Activated CD8-positive, alpha-beta memory T cell treated with anti-CD3 and anti-CD28 coated beads, Interleukin-2, amount 10 ng/mL, durations not matched to agents 7 days and 5 days (primary cell): Measurements from ENCODE around the gene CIDEA. TPM values are rescaled to one million over a fixed set of nuclear protein-coding genes. Genes with fewer than 3 reads are reported as not detected.

Experiments
- ATAC-seq: fragments of 150-1000 bp; cut with Tn5 transposase; one replicate; pipeline ENCODE4 v1.10.0; 2021; ENCODE audit warnings: moderate library complexity
- CTCF ChIA-PET: fragments of 350-600 bp; sonication (Branson Sonifier 250); formaldehyde crosslinking; loops from one replicate; lab custom pipeline; 2021; ENCODE audit warnings: antibody characterized with exemption; lab: Charles Lee
- DNase-seq: peaks from one replicate; pipeline ENCODE4 v3.0.0-alpha.2; 2020
- H3K27ac Mint-ChIP-seq: one replicate; pipeline ENCODE4 v1.8.0; 2021; ENCODE audit warnings: mild to moderate bottlenecking, mixed read lengths
- H3K27me3 Mint-ChIP-seq: one replicate; pipeline ENCODE4 v1.8.0; 2021; ENCODE audit warnings: mixed read lengths
- H3K36me3 Mint-ChIP-seq: one replicate; pipeline ENCODE4 v1.8.0; 2021; ENCODE audit warnings: mild to moderate bottlenecking, mixed read lengths
- H3K4me1 Mint-ChIP-seq: one replicate; pipeline ENCODE4 v1.8.0; 2021; ENCODE audit warnings: mixed read lengths
- H3K4me3 Mint-ChIP-seq: one replicate; pipeline ENCODE4 v1.8.0; 2021; ENCODE audit warnings: mild to moderate bottlenecking, moderate library complexity, mixed read lengths
- H3K9me3 Mint-ChIP-seq: one replicate; pipeline ENCODE4 v1.8.0; 2022; ENCODE audit warnings: low read depth, mixed read lengths
- total RNA-seq, 2 experiments: library from RNA; stranded (reverse); gene quantifications; one replicate each; pipeline ENCODE4 v1.2.3, GENCODE V29; 2021

CIDEA gene
- total RNA-seq, 2 experiments from 2014 or later: not detected

GRCh38 chr18:12287131-12287681 lies 33.0 kb downstream of the CIDEA start:
- no peak for ATAC-seq
- CTCF ChIA-PET: interaction anchor here (0.9 to 1.5 kb wide), 3 partner anchors 8 to 61 kb away, joined by 3 to 4 read pairs (median 3); no protein-coding TSS in a partner anchor
- Mint-ChIP-seq H3K36me3 (no peaks in the 10 kb centered on the region), H3K4me3 (no peak overlapping the region), H3K27ac (no peak overlapping the region), H3K27me3 (peaks cover 73% of the 10 kb centered on the region), H3K4me1 (peaks cover 2% of the 10 kb centered on the region), H3K9me3 (no peaks in the 10 kb centered on the region)
- no peak for DNase-seq

GRCh38 chr18:12287684-12288402 lies 33.7 kb downstream of the CIDEA start:
- Mint-ChIP-seq H3K9me3 (no peaks in the 10 kb centered on the region), H3K4me1 (peaks cover 2% of the 10 kb centered on the region), H3K36me3 (no peaks in the 10 kb centered on the region), H3K4me3 (no peak overlapping the region), H3K27me3 (peaks cover 68% of the 10 kb centered on the region), H3K27ac (no peak overlapping the region)
- no peak for ATAC-seq
- CTCF ChIA-PET: interaction anchor here (0.9 to 1.5 kb wide), 2 partner anchors 16 to 61 kb away, joined by 3 to 4 read pairs; no protein-coding TSS in a partner anchor
- DNase-seq: no peak

- no peak overlapping the region for H3K4me3 Mint-ChIP-seq
- peaks cover 65% of the 10 kb centered on the region for H3K27me3 Mint-ChIP-seq
- DNase-seq (no peak), ATAC-seq (no peak)
- peaks cover 2% of the 10 kb centered on the region for H3K4me1 Mint-ChIP-seq
- H3K36me3 Mint-ChIP-seq: no peaks in the 10 kb centered on the region
- CTCF ChIA-PET: interaction anchor here (1.5 kb wide), 1 partner anchor 17 kb away, joined by 4 read pairs; no protein-coding TSS in a partner anchor
- no peaks in the 10 kb centered on the region for H3K9me3 Mint-ChIP-seq
- no peak overlapping the region for H3K27ac Mint-ChIP-seq
These were observed 34.2 kb downstream of the CIDEA start for GRCh38 chr18:12288403-12288755.

- ATAC-seq (no peak), DNase-seq (no peak)
- Mint-ChIP-seq H3K4me1 (peaks cover 2% of the 10 kb centered on the region), H3K27me3 (peaks cover 54% of the 10 kb centered on the region), H3K36me3 (no peaks in the 10 kb centered on the region), H3K4me3 (no peak overlapping the region), H3K27ac (no peak overlapping the region), H3K9me3 (no peaks in the 10 kb centered on the region)
- CTCF ChIA-PET: interaction anchor here (1.0 to 2.2 kb wide), 2 partner anchors 18 kb away, joined by 3 to 5 read pairs; no protein-coding TSS in a partner anchor
These were observed 35.9 kb downstream of the CIDEA start for GRCh38 chr18:12290086-12290485.

GRCh38 chr18:12291161-12291560 lies 37.0 kb downstream of the CIDEA start:
- Mint-ChIP-seq H3K4me1 (peaks cover 2% of the 10 kb centered on the region), H3K4me3 (no peak overlapping the region), H3K27me3 (peaks cover 52% of the 10 kb centered on the region), H3K27ac (no peak overlapping the region), H3K9me3 (no peaks in the 10 kb centered on the region), H3K36me3 (no peaks in the 10 kb centered on the region)
- no peak for ATAC-seq
- DNase-seq: no peak
- CTCF ChIA-PET: interaction anchor here (2.2 kb wide), 1 partner anchor 19 kb away, joined by 5 read pairs; no protein-coding TSS in a partner anchor

- H3K4me3 Mint-ChIP-seq: no peak overlapping the region
- peaks cover 53% of the 10 kb centered on the region for H3K27me3 Mint-ChIP-seq
- ATAC-seq (no peak), DNase-seq (no peak)
- CTCF ChIA-PET: interaction anchor here (2.2 kb wide), 1 partner anchor 19 kb away, joined by 5 read pairs; no protein-coding TSS in a partner anchor
- no peaks in the 10 kb centered on the region for H3K36me3 Mint-ChIP-seq
- H3K9me3 Mint-ChIP-seq: no peaks in the 10 kb centered on the region
- H3K27ac Mint-ChIP-seq: no peak overlapping the region
- H3K4me1 Mint-ChIP-seq: peaks cover 2% of the 10 kb centered on the region
These were observed 37.5 kb downstream of the CIDEA start for GRCh38 chr18:12291690-12292089.

- Mint-ChIP-seq H3K27me3 (peaks cover 42% of the 10 kb centered on the region), H3K9me3 (no peaks in the 10 kb centered on the region), H3K36me3 (no peaks in the 10 kb centered on the region), H3K4me1 (no peaks in the 10 kb centered on the region), H3K27ac (no peak overlapping the region), H3K4me3 (no peak overlapping the region)
- DNase-seq (no peak), ATAC-seq (no peak)
- CTCF ChIA-PET: no interaction called here
These were observed 39.7 kb downstream of the CIDEA start for GRCh38 chr18:12293831-12294230.

GRCh38 chr18:12295389-12296086 lies 41.4 kb downstream of the CIDEA start:
- Mint-ChIP-seq H3K27ac (no peak overlapping the region), H3K27me3 (peaks cover 37% of the 10 kb centered on the region), H3K4me3 (no peak overlapping the region), H3K9me3 (no peaks in the 10 kb centered on the region), H3K36me3 (no peaks in the 10 kb centered on the region), H3K4me1 (no peaks in the 10 kb centered on the region)
- CTCF ChIA-PET: interaction anchor here (1.0 kb wide), 1 partner anchor 9 kb away, joined by 3 read pairs; no protein-coding TSS in a partner anchor
- ATAC-seq (no peak), DNase-seq (no peak)

GRCh38 chr18:12296087-12296403 lies 41.9 kb downstream of the CIDEA start:
- H3K9me3 Mint-ChIP-seq: no peaks in the 10 kb centered on the region
- CTCF ChIA-PET: no interaction called here
- DNase-seq: no peak
- no peak overlapping the region for H3K4me3 Mint-ChIP-seq
- no peaks in the 10 kb centered on the region for H3K36me3 Mint-ChIP-seq
- H3K4me1 Mint-ChIP-seq: no peaks in the 10 kb centered on the region
- ATAC-seq: no peak
- H3K27ac Mint-ChIP-seq: no peak overlapping the region
- peaks cover 40% of the 10 kb centered on the region for H3K27me3 Mint-ChIP-seq

- Mint-ChIP-seq H3K36me3 (no peaks in the 10 kb centered on the region), H3K4me1 (no peaks in the 10 kb centered on the region), H3K27ac (no peak overlapping the region), H3K9me3 (no peaks in the 10 kb centered on the region), H3K4me3 (no peak overlapping the region), H3K27me3 (peaks cover 41% of the 10 kb centered on the region)
- ATAC-seq: no peak
- CTCF ChIA-PET: no interaction called here
- no peak for DNase-seq
These were observed 42.3 kb downstream of the CIDEA start for GRCh38 chr18:12296457-12296856.

- ATAC-seq (no peak), DNase-seq (no peak)
- no peak overlapping the region for H3K4me3 Mint-ChIP-seq
- H3K9me3 Mint-ChIP-seq: no peaks in the 10 kb centered on the region
- H3K27me3 Mint-ChIP-seq: peaks cover 43% of the 10 kb centered on the region
- H3K4me1 Mint-ChIP-seq: no peaks in the 10 kb centered on the region
- H3K36me3 Mint-ChIP-seq: no peaks in the 10 kb centered on the region
- no peak overlapping the region for H3K27ac Mint-ChIP-seq
- CTCF ChIA-PET: interaction anchor here (1.0 kb wide), 1 partner anchor 28 kb away, joined by 3 read pairs; no protein-coding TSS in a partner anchor
These were observed 45.7 kb downstream of the CIDEA start for GRCh38 chr18:12299862-12300261.

- H3K9me3 Mint-ChIP-seq: no peaks in the 10 kb centered on the region
- CTCF ChIA-PET: no interaction called here
- no peak for ATAC-seq
- no peak overlapping the region for H3K4me3 Mint-ChIP-seq
- no peak for DNase-seq
- no peaks in the 10 kb centered on the region for H3K4me1 Mint-ChIP-seq
- H3K27ac Mint-ChIP-seq: no peak overlapping the region
- no peaks in the 10 kb centered on the region for H3K36me3 Mint-ChIP-seq
- H3K27me3 Mint-ChIP-seq: peaks cover 50% of the 10 kb centered on the region
These were observed 47.3 kb downstream of the CIDEA start for GRCh38 chr18:12301263-12302005.
